Fibroblast of upper back skin (primary cell): ENCODE results near the gene HNRNPF.

Experiments used
- DNase-seq: peaks from one replicate; pipeline ENCODE4 v3.0.0-alpha.2; 2013

HNRNPF gene

DNA sequence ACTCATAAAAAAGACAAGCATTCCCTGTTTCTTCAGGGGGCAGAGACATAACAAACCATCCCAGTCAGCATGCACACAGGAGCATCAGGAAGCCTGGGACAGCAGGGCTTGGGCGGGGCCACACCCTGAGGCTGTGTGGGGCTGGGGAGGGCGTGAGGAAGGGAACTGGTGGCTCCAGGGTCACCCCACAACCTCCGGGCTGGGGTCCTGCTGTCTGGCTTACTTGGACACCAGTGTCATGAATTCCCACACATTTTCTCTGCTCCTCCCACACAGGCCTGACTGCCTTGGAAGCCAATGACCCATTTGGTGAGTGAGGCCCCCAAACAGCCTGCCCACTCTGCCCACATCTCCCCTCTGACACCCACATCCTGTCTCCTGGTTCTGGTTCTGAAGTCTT lies 34.8 kb downstream of the HNRNPF start:
- no peak for DNase-seq

DNA sequence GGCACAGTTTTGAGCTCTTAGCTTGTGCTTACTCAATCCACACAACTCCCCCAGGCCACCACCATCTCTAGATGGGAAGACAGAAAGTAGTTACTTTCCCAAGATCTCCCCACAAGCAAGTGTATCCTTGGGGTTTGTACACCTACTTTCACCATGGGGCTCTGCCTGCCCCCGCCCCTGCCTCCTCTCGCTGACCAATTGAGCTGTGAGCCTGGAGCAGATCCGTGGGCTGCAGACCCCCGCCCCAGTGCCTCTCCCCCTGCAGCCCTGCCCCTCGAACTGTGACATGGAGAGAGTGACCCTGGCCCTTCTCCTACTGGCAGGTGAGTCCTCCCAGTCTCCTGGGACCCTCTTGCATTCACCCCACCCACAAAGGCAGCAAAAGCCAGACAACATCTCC lies 35.5 kb downstream of the HNRNPF start:
- no peak for DNase-seq

DNA sequence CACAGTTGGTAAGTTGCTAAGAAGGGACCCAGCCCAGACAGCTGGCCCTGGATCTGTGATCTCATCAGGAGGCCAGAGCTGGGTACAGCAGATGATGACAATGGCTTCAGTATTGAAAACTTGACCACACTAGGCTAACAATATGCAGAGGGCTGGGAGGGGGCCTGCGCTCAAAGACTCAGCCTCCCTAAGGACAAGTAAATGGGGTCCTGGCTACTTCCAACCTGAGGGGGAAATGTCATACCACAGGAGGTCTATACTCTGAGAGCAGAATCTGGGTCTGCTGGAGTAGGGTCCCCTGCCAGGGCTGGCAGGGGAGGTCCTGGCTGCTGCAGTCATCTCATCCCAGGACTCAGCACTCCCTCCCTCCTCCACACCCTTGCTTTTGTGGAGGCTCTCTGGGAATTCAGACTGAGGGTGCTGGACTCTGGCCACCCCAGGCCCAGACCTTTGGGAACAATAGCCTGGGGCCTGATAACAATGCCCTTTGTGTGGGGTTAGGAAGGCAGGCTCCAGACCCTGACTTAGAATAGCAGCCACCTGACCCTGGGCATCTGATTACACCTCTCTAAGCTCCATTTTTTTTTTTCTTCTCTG lies 36.1 kb downstream of the HNRNPF start:
- no peak for DNase-seq

DNA sequence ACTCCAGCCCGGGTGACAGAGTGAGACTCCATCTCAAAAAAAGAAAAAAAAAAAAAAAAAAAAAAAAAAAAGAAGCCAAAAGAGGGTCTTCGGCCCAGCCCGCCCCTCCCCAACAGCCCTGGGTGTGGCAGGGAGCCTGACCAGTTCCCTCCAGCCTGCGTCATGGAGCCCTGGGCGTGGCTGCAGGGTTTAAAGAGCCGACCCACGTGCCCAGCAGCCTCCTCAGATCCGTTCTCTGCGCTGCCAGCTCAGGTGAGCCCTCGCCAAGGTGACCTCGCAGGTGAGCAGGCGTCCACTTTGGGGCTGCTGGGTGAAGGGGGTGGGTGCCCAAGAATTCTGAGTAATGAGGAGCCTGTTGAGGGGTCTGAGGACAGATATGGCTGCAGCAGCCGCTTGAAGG lies 37.6 kb downstream of the HNRNPF start, which contains the start of gene FXYD4:
TSS of gene FXYD4 (plus strand) at position 219 of the 400 bp plus-strand sequence. CDS start 2,111 bp downstream, outside the sequence.
- no peak for DNase-seq

DNA sequence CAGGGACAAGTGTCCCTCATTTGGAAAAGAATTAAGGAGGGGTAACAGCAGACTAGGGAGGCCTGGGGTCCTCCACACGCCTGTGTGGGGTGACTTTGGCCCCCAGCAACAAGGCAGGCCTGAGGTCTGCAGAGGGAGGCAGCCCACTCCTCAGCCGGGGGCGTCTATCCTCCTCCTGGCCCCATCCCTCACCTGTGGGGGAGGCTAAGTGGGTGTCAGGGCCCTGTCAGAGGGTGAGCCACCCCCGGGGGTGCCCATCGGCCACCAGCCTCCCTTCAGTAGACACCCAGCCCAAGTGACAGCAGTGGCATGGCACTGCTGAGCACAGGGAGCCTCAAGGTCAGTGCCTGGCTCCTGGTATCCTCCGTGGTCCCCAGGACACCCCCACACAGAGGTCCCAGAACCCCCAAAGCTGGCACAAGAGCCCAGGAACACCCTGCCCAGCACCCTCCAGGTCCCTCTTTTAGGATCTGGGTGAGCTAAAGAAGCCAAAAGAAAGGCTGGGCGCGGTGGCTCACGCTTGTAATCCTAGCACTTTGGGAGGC lies 38.2 kb downstream of the HNRNPF start:
- DNase-seq: no peak

DNA sequence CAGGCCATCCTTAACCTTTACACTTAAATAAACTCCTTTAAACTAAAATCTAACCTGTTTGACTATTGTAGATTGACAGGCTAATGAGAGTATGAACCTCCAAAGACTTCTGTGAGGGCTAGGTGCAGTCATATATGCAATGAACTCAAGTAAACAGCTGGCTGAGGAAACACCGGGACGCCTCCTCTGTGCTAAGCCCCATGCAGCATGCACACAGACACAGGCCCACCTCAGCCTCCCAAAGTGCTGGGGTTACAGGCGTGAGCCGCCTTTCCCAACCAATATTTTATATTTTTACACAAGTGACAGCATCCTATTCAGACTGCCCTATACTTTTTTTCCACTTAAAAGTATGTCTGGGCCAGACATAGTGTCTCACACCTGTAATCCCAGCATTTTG lies 39.1 kb downstream of the HNRNPF start:
- DNase-seq: no peak

DNA sequence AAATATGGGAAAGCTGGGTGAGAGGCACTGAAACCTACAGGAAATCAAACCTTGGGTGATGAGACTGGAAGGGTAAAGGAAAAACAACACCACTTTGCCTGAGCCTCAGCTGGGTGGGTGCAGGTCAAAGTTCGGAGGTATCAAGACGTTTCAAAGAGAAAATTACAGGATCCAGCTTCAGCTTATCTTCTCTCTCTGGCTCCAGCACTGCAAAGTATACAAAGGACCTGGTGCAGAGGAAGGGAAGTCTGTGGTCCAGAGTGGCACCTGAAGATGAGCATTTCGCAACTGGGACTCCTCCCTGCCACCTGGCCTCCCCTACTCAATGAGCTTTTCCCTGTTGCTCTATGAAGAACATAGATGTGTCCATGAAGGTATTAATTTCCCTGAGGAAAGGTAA lies 44.0 kb downstream of the HNRNPF start:
- DNase-seq: no peak

DNA sequence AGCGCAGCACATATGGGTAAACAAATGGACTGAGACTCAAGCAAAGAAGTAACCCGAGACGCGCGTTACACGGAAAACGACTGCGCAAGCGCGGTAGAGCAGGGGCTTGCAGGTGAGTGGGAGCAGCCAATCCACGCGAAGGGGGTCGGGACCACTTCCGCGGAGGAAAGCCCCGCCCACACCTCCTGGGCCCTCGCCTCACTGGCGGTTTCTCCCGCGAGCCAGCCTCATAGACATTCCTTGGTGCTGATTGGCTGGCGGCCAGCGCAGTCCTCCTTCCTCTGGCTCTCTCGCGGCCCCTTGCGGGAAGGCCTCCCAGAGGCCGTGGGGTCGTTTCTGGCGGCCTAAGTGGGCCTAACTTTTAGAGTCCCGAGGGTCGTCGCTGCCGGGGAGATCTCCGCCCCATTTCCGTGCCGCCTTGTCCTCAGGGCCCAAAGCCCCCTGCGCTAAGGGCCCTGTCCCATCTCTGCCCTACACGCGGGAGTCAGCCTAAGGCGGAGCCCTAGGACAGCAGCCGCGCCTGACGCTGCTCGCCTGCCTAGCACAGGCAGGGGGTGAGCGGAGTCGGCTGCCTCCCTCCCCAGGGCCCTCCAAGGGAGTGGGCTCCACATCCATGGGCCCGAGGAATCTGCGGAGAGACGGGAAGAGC lies 46.7 kb downstream of the HNRNPF start:
- DNase-seq: peak; percentile 93

DNA sequence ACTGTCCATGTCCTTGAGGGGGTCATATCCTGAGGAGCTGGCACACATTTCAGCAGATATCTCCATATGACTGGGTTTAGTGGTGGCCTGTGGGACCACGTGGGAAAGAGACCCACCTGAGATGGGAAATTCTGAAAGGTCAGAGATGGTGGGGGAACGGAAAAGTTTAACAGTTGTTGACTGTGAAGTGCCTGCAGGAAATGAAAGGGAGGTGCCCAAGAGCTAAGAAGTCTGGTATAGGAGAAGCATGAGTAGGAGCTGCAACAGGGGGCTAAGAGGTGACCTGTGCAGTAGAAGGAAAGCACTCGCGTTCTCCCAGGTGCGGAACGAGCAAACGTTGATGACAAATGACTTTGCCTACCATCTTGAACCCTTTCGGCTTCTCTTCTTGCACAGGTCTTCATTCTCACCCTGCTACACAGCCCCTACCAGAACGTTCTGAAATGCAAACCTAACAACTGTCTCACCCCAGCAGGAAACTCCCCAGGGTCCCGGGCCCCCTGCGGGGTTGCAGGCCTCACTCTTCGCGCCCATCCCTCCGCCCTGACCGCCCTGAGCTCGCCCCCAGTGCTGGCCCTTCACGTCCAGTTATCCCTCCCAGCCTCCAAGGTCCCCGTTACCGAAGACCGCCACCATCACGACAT lies 47.3 kb downstream of the HNRNPF start:
- no peak for DNase-seq

DNA sequence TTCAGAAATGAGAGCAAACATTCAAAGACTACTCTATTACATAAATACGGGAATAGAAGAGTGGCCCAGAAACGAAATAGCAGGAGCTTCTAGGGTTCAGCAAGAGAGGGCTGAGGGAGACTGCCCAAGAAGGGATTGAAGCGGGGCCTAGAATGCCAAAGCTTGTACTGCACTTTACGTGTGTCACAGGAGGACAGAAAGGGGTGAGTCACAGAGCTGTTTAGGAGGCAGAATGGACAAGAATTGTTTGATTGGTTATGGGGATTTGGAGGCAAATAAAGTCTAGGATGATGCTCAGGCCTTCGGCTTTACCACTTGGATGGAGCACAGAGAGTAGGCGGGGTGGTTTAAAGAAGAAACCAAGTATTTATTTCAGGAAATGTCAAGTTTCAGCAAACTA lies 48.9 kb downstream of the HNRNPF start:
- DNase-seq: no peak

DNA sequence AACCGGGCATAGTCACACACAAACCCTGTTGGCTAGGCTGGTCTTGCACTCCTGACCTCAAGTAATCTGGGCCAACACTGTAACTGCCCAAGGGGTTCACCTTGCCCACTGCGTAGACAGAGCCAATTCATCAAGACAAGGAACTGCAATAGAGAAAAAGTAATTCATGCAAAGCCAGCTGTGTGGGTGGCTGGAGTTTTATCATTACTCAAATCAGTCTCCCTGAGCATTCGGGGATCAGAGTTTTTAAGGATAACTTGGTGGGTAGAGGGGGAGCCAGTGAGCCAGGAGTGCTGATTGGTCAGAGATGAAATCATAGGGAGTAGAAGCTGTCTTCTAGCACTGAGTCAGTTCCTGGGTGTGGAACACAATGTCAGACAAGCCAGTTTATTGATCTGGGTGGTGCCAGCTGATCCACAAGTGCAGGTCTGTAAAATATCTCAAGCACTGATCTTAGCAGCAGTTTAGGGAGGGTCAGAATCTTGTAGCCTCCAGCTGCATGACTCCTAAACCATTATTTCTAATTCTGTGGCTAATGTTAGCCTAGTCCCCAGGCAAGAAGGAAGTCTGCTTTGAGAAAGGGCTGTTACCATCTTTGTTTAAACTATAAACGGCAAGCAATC lies 53.1 kb downstream of the HNRNPF start:
- DNase-seq: peak; percentile 14

DNA sequence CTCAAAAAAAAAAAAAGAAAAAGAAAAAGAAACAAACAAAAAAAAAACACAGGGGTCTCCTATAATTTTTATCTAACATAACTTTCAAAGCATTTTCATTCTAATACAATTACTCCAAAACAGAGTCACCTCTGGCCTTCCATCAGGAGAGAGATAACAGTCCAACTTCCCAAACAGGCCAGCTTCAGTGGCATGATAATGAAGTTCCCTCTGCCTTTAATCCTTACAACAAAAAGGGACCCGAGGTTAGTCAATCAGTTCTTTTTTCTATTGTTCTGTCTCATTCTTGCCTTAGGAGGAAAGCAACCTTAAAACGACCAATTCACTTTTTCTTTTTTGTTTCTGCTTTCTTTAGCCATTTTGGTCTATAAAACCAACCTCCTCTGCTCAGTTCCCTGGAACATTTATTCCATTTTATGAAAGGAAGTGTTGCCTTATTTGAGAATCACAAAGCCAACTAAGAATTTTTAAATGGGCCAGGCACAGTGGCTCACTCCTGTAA lies 54.1 kb downstream of the HNRNPF start:
- no peak for DNase-seq

DNA sequence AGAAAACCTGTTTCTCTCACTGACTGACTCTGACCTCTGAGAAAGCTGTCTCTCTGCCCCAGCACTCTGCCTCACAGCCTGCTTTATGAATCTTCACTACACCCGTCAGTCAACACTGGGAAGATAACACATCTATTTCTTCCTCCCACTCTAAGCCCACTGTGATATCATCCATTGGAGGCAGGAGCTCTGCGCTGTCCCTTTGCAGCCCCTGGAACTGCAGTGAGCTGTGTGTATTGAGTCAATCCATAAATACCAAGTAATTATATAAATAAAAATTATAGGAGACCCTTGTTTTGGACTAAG lies 54.7 kb downstream of the HNRNPF start:
- DNase-seq: no peak

DNA sequence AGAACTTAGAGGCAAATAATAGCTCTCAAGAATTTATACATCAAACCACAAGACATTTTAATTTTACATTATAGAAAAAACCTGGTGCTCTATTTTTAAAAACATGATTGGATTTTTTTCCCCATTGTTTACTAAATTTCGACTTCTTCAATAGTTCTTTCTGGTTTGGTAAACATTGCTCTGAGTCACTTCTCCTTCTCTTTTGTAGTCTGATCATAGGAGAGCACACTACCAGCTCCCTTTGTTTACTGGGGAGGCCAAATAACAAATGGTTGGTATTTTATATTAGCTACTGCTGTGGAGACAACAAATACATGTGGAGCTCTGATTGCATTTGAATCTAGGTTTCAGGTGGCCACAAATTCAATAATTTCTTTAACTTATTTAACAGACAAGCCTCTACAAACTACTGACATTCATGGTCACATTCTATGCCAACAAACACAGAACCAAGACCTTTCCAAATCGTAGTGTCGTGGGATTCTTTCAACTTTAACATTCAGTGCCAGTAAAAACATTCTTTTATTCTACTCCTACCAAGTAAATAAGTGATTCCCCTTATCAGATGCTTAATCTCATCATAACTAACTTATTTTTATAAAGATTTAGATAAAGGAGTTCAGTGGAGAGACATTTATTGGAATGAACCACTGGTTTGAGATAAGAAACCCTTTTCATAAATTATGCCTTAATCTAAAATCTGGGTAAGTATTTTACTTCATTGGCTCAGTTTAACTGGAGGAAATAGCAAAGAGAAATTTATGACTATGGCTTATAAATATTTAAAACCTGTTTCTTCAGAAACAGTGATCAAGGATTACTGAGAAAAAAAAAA lies 55.3 kb downstream of the HNRNPF start:
- DNase-seq: no peak

DNA sequence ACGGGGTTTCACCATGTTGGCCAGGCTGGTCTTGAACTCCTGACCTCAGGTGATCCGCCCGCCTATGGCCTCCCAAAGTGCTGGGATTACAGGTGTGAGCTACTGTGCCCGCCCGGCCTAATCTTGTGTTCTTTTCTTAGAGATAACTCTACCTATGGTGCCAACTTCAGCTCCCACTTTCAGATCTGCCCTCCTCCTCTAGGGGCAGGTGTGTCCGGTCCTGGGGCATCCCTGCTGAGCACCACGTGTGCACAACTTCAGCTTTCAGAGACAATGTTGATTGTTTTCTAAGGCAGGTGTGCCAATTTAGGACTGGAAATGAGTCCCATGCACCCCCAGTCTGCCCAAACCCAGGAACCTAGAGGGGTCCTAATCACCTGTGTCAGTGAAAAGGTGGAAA lies 56.0 kb downstream of the HNRNPF start:
- no peak for DNase-seq

DNA sequence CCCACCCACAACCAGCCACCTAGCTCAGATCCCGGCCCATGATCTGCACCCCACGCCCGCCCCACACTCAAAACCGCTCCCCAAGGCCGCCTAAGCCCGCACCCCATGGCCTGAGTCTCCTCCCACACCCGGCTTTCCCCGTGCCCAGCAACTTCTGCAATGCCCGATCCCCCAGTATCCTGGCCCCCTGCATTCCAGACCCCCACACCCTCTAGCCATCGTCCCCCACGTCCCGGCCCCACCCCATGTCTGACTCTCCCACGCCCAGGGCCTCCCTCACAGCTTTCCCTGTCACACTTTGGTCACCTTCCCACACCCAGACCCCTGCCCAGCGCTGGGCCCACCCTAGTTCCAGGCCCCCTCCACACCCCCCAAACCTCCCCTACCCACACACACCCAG lies 57.7 kb downstream of the HNRNPF start:
- no peak for DNase-seq

DNA sequence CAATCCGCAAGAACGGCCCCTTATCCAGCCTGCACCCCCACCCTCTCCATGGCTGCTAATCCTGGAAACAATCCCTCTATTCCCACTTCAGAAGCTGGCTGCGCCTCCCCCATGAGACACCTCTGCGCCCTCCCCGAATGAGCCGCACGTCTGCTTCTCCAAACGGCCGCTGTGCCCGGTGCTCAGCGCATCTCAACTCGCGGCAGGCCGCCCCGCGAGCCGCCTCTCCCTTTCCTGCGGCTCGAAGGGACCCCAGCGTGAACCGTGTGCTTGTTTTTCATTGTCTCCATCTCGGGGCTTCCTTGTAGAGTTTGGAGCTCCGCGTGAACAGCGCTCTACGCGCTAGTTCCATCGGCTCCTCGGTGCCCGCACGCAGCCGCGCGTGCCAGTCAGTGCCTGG lies 58.3 kb downstream of the HNRNPF start:
- no peak for DNase-seq

DNA sequence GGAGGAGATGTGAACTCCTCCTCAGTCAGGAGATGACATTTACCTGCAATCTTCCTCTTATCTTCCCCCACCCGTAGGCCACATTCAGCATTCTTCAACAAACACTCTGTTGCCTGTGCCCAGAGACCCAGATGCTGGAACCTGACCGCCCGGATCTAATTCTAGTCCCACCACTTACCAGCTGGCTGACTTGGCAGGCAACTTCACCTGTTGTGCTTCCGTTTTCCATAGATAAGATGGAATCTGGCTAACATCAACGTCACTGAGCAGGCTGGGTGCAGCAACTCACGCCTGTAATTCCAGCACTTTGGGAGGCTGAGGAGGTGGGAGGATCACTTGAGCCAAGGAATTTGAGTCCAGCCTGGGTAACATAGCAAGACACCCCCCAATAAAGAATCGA lies 58.8 kb downstream of the HNRNPF start:
- no peak for DNase-seq

DNA sequence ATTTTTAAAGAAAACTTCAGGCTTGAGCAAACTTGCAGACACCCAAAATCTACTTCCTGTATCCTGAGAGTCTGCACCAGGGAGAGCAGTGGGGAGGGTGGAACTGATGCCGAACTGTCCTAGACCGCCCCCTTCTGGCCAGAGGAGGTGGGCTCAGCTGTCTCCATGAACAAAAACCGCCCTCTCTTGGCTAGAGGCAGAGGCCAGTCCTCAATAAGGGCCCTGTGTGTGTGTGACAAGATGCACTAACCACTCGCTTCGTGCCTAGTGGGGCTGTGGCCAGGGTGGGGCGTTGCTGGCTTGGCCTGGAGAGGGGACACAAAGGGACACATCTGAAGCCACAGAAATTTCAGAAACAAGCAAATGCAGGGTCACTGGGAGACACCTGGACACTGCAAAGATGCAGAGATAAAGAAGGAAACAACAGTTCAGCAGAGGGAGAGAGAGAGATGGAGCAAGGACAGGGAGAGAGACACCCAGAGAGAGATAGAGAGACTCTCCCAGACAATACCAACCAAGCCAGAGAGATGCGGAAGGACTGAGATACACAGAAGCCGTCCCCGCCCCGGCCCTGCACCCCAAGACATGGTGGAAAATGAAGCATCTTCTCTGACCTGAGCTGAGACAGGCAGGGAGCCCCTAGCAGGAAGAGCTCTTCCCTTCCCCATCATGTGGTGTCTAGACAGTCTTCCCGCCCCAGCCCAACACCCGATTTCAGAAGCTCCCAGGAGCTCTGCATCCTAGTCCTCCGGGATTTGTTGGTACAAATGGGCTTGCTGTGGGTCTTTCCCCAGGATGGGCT lies 60.3 kb downstream of the HNRNPF start:
- DNase-seq: peak; percentile 73

DNA sequence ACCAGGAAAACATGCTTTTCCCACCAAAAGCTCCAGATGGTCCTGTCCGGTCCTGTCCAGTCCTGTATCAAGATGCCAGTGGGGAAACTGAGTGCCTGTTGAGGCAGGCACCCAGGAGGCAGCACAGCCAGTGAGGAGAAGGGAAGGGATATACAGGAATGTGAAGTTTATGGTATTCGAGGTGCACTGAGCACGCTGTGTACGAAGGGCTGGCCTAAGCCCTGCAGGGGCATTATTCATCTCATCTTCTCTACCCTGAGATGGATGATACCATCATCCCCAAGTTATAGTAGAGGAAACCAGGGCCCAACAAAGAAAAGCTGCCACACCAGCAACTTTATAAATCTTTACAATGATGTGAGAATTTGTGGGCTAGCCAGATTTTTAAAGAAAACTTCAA lies 61.0 kb downstream of the HNRNPF start:
- no peak for DNase-seq

DNA sequence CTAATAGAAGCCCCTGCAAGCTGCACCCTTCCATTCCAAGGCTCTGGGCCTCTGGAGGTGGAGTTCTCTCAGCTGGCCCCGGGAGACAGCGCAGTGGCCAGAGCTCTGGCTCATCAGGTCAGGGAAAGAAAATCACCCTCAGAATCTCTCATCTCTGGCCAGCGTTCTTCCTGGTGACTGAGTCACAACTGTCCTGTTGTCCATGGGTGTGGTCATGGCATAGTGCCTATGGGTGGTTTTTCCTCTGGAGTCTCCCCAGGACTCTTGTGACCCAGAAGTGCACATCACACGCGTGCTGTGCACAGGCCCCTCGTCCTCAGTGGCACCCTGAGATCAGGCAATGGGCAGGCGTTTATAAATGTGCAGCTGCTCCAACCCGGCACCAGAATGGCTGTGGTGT lies 64.9 kb downstream of the HNRNPF start:
- DNase-seq: no peak

DNA sequence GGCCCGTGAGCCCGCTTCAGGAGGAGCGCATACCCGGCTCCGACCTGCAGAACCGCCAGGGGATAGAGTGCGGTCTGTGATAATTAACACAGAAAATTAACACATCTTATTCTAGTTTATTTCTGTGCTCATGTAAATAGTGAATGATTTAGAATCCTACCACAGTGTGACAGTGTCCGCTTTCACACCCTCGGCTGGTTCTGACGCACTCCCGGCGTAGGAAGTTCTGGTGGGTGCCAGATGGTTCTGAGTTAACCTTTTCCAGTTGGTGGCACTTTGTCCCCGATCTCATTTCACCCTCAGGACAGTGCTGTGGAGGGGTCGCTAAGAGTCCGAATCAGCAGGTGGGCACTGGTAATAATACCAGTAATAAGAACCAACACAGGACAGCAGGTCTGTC lies 65.9 kb downstream of the HNRNPF start:
- DNase-seq: no peak
